Endothelial cell of umbilical vein (primary cell): ENCODE results near the gene TFAP2A.

Experiments
- EZH2 ChIP-seq: IDR thresholded peaks from 2 replicates; pipeline ENCODE4 v1.6.1; 2012; ENCODE audit warnings: borderline replicate concordance, low read depth, mild to moderate bottlenecking, moderate library complexity, low read length, inconsistent platforms; ENCODE audit not compliant: severe bottlenecking
- POLR2AphosphoS5 ChIP-seq: IDR thresholded peaks from 2 replicates; pipeline ENCODE4 v1.6.1; 2012; ENCODE audit warnings: low read depth, mild to moderate bottlenecking, control low read depth, low read length, moderate library complexity; ENCODE audit not compliant: insufficient read depth
- TF ChIP-seq, protein P1 (sequence below), 2 donors: IDR thresholded peaks; 1 replicate in 1 of 2; 2 replicates in 1 of 2; pipeline ENCODE4 v1.5.1; 2011; ENCODE audit warnings: low read length in 2 of 2, mild to moderate bottlenecking in 2 of 2, moderate library complexity in 2 of 2, control low read depth in 1 of 2, inconsistent platforms in 1 of 2, low read depth in 1 of 2; ENCODE audit not compliant: insufficient read depth in 1 of 2; ENCODE audit errors: extremely low read depth in 1 of 2

DNA sequence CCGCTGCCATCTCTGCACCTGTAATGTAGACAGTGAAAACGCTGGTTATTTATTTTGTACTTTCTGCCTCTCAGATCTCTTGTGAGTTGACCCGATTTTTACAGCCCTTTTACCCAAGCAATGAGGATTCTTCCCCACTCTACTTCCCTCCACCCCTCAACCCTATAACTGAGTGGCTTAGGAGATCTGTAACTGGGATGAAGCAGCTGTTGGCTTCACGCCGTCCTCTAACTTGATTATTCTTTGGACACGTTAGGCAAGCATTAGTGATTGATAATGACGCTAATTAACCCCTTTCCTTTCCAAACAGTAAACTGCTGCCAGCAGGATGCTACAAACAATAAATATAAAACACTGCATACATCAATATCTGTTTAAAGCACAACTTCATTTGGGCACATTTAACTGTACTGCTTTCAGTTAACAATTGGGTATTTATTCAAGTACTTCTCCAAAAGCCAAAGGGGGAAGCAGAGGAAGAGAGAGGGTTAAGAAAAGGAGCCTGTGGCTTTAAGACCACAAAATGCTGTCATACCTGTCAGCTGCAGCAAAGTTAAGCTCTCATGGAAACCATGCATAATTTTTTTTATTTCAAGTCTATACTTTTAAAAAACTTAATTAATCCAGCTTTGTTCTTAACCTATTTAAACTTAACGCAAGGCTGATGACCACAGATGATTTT, 21.2 kb downstream of the TFAP2A start:
- TF ChIP-seq, protein P1, sequence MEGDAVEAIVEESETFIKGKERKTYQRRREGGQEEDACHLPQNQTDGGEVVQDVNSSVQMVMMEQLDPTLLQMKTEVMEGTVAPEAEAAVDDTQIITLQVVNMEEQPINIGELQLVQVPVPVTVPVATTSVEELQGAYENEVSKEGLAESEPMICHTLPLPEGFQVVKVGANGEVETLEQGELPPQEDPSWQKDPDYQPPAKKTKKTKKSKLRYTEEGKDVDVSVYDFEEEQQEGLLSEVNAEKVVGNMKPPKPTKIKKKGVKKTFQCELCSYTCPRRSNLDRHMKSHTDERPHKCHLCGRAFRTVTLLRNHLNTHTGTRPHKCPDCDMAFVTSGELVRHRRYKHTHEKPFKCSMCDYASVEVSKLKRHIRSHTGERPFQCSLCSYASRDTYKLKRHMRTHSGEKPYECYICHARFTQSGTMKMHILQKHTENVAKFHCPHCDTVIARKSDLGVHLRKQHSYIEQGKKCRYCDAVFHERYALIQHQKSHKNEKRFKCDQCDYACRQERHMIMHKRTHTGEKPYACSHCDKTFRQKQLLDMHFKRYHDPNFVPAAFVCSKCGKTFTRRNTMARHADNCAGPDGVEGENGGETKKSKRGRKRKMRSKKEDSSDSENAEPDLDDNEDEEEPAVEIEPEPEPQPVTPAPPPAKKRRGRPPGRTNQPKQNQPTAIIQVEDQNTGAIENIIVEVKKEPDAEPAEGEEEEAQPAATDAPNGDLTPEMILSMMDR (IDR thresholded peaks at IDR 0.05; ENCODE audit: extremely low read depth in 1 of 2, insufficient read depth in 1 of 2, low read depth in 1 of 2, low read length in 2 of 2): no peak
- TF ChIP-seq POLR2AphosphoS5: no peak
- TF ChIP-seq EZH2: no peak
